ENCODE measurements around the gene PRND.
"Not testable (repeated sequence)": the region's sequence is repeated elsewhere in the genome, so short reads cannot be mapped to it uniquely, and the experiment has no call there.

DNA sequence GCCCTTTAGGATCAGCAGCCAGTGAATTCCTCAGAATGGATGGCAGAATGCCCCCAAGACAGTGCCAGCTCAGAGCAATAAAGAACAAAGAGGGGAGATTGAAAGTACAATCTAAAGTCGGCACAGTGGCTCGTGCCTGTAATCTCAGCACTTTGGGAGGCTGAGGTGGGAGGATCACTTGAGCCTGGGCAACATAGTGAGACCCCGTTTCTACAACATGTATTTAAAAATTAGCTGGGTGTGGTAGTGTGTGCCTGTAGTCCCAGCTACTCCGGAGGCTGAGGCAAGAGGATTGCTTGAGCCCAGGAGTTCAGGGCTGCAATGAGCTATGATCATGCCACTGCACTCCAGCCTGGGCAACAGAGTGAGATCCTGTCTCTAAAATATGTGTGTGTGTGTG, 1.8 kb downstream of the PRND start:
- TF ChIP-seq, protein P1, sequence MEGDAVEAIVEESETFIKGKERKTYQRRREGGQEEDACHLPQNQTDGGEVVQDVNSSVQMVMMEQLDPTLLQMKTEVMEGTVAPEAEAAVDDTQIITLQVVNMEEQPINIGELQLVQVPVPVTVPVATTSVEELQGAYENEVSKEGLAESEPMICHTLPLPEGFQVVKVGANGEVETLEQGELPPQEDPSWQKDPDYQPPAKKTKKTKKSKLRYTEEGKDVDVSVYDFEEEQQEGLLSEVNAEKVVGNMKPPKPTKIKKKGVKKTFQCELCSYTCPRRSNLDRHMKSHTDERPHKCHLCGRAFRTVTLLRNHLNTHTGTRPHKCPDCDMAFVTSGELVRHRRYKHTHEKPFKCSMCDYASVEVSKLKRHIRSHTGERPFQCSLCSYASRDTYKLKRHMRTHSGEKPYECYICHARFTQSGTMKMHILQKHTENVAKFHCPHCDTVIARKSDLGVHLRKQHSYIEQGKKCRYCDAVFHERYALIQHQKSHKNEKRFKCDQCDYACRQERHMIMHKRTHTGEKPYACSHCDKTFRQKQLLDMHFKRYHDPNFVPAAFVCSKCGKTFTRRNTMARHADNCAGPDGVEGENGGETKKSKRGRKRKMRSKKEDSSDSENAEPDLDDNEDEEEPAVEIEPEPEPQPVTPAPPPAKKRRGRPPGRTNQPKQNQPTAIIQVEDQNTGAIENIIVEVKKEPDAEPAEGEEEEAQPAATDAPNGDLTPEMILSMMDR (conservative IDR thresholded peaks at IDR 0.05 in 1 of 2, IDR thresholded peaks at IDR 0.05 in 1 of 2; ENCODE audit: low read depth in 1 of 2, low read length in 2 of 2): not testable (repeated sequence)
- TF ChIP-seq EZH2 (IDR thresholded peaks at IDR 0.05; ENCODE audit: low read length, missing control alignments): not testable (repeated sequence)
